ENCODE data around the gene GLCCI1.

DNA sequence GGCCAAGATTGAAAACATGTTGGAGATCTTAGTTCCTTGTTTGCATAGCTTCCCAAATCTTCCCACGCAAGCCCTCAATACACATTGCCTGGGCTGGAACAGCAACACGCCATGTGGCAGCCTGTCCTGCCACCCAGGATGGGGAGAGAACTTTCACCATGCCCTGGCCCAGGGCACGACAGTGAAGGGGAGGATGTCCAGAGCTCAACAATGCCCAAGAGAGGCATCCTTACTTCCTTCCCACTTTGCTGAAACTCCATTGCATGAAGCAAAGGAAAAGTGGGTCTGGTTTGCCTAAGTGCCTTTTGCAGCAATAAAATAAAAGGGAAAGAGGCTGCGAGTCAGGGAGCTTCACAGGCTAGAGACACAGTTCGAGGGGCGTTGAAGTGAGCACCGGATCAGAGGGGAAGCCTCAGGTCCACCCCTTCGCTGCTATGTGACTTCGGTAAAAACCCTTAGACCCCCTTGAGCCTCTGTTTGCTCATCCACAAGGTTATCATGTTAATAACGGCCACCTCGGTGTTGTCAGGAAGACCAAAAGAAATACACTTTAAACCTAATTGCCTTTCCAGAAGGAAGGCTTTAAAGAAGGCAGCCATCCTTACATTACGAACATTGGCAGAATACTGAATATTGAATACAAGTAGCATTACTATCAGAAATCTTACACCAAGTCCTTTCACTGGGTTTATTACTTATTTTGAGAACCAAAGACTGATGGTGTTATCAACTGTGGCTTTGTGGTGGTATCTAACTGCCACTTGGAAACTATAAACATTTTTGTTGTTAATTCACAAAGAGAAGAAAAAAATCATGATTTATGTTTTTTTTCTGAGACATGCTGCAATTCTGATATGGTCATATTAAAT is 160.1 kb downstream of the GLCCI1 start:
- TF ChIP-seq MYC (IDR thresholded peaks at IDR 0.05; ENCODE audit: borderline replicate concordance, low read length) (no peak), CBX2 (IDR thresholded peaks at IDR 0.05; ENCODE audit: borderline replicate concordance, low read depth) (no peak)
